ENCODE data around the gene VPS35L.

GRCh38 chr16:19697756-19698318, 142.3 kb downstream of the VPS35L start:
- no peak for TF ChIP-seq CTCF (IDR thresholded peaks at IDR 0.05; ENCODE audit: insufficient read depth, low read depth, low read length)
- no peak for TF ChIP-seq EZH2 (IDR thresholded peaks at IDR 0.05; ENCODE audit: insufficient read depth, low read length)

Measured in astrocyte (in vitro differentiated cells and primary cell).